ENCODE data around the gene MSRB3.

The MSRB3 gene

GRCh38 chr12:65325183-65325582, 46.7 kb downstream of the MSRB3 start:
- no peak for DNase-seq (ENCODE audit: low spot score)

DNA sequence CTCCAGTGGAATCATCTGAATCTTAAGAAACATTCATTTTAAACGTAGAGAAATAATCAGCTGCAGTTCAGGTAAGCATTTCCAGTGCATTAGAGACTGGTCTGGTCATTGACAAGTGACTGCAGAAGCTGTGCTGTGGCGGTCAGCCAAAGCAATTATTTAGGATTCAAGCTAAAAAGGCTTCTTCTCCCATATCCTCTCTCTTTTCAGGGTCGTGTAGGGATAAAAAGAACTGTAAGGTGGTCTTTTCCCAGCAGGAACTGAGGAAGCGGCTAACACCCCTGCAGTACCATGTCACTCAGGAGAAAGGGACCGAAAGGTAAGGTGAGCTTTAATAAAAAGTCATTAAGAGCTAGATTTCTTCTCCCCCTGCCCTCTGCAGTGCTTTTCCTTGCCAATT, 48.1 kb downstream of the MSRB3 start:
- no peak for DNase-seq (ENCODE audit: low spot score)

GRCh38 chr12:65327207-65328076, 49.0 kb downstream of the MSRB3 start:
- no peak for DNase-seq (ENCODE audit: low spot score)

DNA sequence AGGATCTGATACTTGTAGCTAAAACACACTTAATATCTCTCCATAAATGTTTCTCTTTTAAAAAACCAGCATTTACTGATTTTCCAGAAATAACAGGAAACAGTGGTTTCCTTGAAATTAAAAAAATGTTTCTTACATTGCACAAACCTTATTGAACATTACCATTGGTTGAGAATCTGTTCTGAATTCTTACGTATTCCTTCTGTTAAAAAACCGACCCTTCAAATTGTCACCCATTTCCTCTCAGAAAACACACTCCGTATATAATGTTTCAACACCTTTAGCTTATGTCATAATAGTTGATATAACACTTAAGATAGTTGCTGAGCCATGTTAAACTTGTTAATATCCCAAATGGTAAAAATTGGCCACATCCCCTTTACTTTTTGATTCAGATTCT, 51.2 kb downstream of the MSRB3 start:
- DNase-seq (ENCODE audit: low spot score), result no peak

DNA sequence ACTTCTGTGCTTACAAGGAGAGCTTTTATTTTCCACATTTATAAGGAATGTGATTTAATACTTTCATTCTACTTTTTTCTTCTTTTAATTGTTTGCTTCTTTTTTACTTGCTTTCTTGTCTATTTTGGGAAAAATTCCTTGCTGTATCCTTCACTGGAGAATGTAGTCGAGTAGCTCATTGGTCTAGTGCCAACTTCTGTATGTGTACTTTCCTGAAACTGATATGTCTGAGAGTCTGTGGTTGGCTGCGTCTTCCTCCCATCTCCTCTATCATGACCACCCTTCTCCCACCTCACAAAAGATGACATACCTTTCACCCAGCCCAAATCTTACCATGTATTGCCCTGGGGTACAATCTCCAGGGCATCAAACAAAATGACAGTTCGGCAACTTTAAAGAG, 51.8 kb downstream of the MSRB3 start:
- no peak for DNase-seq (ENCODE audit: low spot score)

GRCh38 chr12:65331456-65331855, 53.0 kb downstream of the MSRB3 start:
- DNase-seq (ENCODE audit: low spot score), result no peak

DNA sequence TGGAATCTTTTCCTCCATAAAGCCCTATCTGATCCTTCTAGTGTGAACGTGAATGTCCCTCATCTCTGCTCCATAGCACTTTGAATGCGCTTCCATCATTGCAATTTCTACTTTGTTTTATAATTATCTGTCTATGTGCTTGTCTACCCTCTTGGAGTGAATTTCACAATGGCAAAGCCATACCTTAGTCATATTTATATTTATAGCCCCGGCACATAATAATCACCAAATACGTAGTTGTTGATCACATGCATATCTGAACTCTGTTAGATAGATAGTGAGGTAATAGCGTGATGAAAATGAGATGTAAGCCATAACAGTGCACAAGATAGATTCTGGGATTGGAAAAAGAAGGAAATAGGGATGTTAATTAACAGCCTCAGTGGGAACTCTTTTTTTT, 55.2 kb downstream of the MSRB3 start:
- no peak for DNase-seq (ENCODE audit: low spot score)

- no peak for DNase-seq (ENCODE audit: low spot score)
These were observed 56.0 kb downstream of the MSRB3 start for GRCh38 chr12:65334521-65334920.

DNA sequence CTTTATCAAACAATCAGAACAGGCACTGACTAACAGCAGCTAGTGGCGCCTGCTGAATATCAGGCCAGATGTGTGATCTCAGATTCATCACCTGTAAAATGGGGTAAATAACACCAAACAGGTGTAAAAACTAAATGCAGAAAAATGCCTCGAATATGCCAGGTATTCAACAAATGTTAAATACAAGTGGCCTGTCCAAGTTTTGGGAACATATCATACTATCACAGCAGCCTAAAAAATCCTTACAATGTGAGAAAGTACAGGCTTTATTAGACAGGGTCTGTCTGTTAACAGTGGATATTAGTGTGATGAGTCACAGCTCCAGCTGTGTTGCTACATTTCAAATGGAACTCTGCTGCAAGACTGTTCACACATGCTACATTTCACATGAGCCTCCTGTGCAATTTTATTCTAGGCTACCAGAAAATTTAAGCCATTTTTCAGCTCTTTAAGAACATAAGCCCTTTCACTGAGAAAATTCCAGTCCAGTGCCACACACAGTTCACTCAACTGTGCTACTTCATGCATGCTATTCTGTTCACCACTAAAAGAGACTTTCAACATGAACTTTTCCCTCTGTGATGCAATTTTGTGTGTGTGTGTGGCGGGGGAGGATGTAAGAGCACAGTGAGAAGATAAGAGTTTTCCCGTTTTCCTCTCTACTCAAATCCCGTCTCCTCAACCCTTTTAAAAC, 56.7 kb downstream of the MSRB3 start:
- DNase-seq (ENCODE audit: low spot score), result no peak

GRCh38 chr12:65335981-65336380, 57.5 kb downstream of the MSRB3 start:
- DNase-seq (ENCODE audit: low spot score), result no peak

DNA sequence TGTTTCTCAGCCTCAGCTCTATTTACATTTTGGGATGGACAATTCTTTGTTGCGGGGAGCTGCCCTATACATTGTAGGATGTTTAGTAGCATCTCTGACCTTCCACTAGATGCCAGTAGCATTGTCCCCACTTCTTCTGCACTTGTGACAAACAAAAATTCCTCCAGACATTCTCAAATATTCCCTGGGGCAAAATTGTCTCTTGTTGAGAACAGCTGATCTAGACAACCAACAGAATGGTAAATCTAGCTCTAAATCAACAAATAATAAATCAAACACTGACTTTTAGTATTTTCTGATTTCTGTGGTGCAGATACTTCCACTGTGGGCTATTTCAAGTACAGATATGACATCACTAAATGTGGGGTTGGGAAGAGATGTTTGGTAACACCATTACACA, 60.7 kb downstream of the MSRB3 start:
- DNase-seq (ENCODE audit: low spot score), result no peak

DNA sequence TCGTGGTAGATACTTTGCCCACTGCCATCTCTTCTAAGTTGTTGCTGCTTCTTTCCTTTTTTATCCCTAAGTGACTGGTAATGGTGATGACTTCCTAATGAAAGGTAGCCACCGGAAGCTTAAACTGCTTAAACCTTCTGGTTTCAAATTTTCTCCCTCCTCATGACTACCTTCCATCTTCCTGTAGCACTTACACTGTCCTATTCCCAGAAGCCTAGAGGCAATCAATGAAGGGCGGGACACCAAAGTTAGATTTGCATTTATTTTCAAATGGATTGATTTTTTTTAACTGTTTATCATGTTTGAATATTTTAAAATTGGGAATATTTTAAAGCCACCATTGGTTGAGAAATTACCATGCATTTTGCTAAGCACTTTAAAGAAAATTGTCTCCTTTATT, 64.7 kb downstream of the MSRB3 start:
- no peak for DNase-seq (ENCODE audit: low spot score)

- DNase-seq (ENCODE audit: low spot score), result no peak
These were observed 65.3 kb downstream of the MSRB3 start for GRCh38 chr12:65343801-65344200.

DNA sequence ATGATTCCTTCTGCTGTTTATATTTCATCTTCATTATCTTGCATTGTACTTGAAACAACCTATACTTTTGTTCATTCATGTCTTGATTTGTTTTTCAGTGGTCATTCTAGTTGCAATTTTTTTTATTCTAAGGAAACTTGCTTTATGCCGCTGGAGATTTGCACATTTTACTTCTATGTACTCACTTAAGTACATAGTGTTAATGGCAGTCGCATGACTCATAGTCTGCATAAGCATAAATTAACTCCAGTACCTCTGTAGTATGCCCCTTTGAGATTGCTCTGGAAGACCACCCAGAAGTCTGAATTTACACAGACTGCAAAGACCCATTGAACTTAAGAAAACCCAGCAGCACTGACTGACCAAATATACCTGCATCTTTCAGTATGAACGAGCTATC, 77.0 kb downstream of the MSRB3 start:
- no peak for DNase-seq (ENCODE audit: low spot score)

GRCh38 chr12:65362234-65363031, 84.0 kb downstream of the MSRB3 start:
- no peak for DNase-seq (ENCODE audit: low spot score)

DNA sequence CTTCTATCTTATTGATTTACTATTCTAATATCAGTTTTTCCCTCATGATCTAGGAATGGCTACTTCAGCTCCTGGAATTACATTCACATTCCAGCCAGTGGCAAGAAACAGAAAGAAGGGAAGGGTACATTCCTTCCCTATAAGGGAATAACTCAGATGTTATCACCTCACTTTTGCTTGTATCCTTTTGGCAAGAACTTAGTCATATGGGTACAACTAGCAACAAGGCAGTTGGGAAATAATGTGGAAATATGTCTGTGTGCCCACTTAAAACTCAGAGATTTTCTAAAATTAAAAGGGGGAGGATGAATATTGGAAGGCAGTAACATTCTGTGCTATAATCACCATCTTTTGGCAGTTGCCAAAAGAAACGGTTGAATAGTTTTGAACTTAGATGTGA, 85.6 kb downstream of the MSRB3 start:
- DNase-seq (ENCODE audit: low spot score), result no peak

- DNase-seq (ENCODE audit: low spot score), result no peak
These were observed 88.9 kb downstream of the MSRB3 start for GRCh38 chr12:65367396-65367795.

DNA sequence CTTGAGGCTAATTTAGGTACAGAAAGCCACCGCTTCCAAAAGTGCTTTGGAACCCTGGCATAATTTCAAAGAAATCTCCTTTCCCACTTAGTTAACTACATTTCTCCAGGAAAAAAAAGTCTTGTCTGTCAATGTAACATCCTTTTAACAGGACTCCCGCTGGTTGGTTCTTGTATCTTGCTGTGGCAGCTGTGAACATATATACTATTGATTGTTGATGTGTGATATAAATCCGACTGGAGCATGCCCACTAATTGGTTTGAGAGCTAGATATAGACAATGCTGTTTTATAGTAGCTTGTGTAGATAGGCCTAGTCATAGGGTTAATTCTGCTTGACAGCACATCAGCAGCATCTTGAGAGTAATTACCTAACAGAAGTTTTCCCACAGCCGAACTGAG, 89.6 kb downstream of the MSRB3 start:
- no peak for DNase-seq (ENCODE audit: low spot score)

DNA sequence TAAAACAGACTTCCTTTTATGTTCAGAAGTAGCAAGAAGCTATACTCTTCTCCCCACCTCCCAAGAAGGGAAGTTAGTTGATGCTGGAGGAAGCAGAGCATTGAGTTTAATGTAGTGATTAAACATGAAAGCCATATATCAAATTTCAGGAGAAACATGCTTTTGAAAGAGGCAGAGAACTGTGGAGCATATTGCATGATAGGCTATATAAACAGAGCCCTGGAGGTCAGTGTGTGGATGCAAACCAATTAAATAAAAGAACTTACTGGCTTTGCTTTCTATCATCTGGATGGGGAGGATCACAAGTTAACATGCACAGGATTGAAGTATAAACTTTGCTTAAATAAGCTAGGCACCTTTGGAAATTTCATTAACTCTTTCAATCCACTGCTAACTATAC, 94.1 kb downstream of the MSRB3 start:
- no peak for DNase-seq (ENCODE audit: low spot score)

DNA sequence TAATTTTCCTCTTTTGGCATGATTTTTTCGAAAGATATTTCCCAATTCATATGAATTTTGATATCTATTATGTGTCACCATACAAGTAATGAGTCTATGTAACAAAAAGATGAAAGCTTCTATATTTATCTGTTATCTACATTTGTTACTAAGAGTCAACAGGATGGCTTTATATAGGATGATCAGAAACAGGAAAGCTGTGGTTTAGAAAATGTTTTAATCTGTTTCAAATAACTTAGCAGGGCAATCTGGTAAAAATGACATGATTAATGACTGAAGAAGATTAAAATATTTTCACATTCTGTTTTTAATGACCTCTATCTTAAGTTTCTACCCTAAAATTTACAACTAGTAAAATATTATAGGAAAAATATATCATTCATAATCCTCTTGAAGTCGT, 105.8 kb downstream of the MSRB3 start:
- DNase-seq (ENCODE audit: low spot score), result no peak

DNA sequence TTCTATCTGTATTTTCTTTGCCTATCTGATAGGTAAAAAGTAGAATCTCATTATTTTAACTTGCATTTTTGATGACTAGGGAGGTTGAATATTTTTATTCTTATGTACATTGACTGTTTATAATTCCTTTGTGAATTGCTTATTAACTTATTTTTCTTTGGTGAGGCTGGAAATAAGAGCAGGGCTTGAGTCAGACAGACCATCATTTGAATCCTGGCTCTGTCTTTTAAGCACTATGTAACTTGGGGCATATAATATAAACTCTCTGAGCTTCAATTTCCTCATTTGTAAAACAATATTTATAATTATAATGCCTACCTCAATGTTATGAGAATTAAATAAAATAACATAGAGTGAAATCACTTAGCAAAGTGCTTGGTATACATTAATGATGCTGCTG, 108.9 kb downstream of the MSRB3 start:
- DNase-seq (ENCODE audit: low spot score), result no peak

GRCh38 chr12:65389436-65389835, 111.0 kb downstream of the MSRB3 start:
- no peak for DNase-seq (ENCODE audit: low spot score)
